ENCODE measurements around the gene ADH1B. TPM values are rescaled to one million over a fixed set of nuclear protein-coding genes. Genes with fewer than 3 reads are reported as not detected.

The ADH1B gene
- polyA plus RNA-seq, 3 donors: 20.9 to 28.6 (median 26.1) TPM

GRCh38 chr4:99273704-99274103 is 47.5 kb downstream of the ADH1B start:
- DNase-seq: no peak

- no peak for DNase-seq
Measured at GRCh38 chr4:99264927-99265326, 56.3 kb downstream of the ADH1B start.

Other genes starting within 250 kb of the ADH1B start
- 100 to 1,000 TPM; 259 to 262 (median 262) TPM for gene ADH5, start 232.6 kb downstream of the ADH1B start, polyA plus RNA-seq (ENCODE audit: insufficient read length in 3 of 3)
- gene ADH4, start 177.1 kb downstream of the ADH1B start, polyA plus RNA-seq (ENCODE audit: insufficient read length in 3 of 3): 1 to 10 TPM in 1 of 3 donors, under 1 TPM in 2; 0.47 to 1.1 (median 0.99) TPM
- 10 to 100 TPM; 27.3 to 34.6 (median 31.8) TPM for gene ADH6, start 102.2 kb downstream of the ADH1B start, polyA plus RNA-seq (ENCODE audit: insufficient read length in 3 of 3)
- gene ADH1A, start 30.4 kb downstream of the ADH1B start, polyA plus RNA-seq (ENCODE audit: insufficient read length in 3 of 3): 1 to 10 TPM in 2 of 3 donors, under 1 TPM in 1; 0.60 to 2.3 (median 1.6) TPM
- gene ADH1C, start 31.3 kb upstream of the ADH1B start, polyA plus RNA-seq (ENCODE audit: insufficient read length in 3 of 3): 100 to 1,000 TPM; 121 to 139 (median 124) TPM
- not detected for gene ADH7, start 113.9 kb upstream of the ADH1B start, polyA plus RNA-seq (ENCODE audit: insufficient read length in 3 of 3)
- gene C4orf17, start 189.6 kb upstream of the ADH1B start, polyA plus RNA-seq (ENCODE audit: insufficient read length in 3 of 3): under 1 TPM in 2 of 3 donors, not detected in 1; 0.14 to 0.19 TPM
- 10 to 100 TPM; 15.0 to 16.3 (median 15.9) TPM for gene TRMT10A, start 242.6 kb upstream of the ADH1B start, polyA plus RNA-seq (ENCODE audit: insufficient read length in 3 of 3)

All from renal pelvis (tissue), 4 donors.